ENCODE measurements around the gene FNDC3B. TPM values are rescaled to one million over a fixed set of nuclear protein-coding genes. Genes with fewer than 3 reads are reported as not detected.
A peak's percentile ranks its signal among the peaks of the same experiment; 100 is the strongest.

Gene FNDC3B
- total and polyA plus RNA-seq, 9 of the 15 experiments (the other 6 are each of a cell fraction or from before 2014, with no cell fraction given): 7.0 to 35.8 (median 16.2) TPM

- TF ChIP-seq REST (IDR thresholded peaks at IDR 0.05; ENCODE audit: borderline replicate concordance): no peak
- no peak for TF ChIP-seq REST (CRISPR knock-in tag; IDR thresholded peaks at IDR 0.05; ENCODE audit: low read depth)
- peak; percentile 64; the same call in 1 of the 2 replicates for TF ChIP-seq ZBTB40 (IDR thresholded peaks at IDR 0.05)
- TF ChIP-seq ZBTB40 (CRISPR knock-in tag; IDR thresholded peaks at IDR 0.05): no peak
- TF ChIP-seq GTF2A2 (tag; IDR thresholded peaks at IDR 0.05): no peak
- TF ChIP-seq ZNF583 (CRISPR knock-in tag; IDR thresholded peaks at IDR 0.05): no peak
- TF ChIP-seq CREM (IDR thresholded peaks at IDR 0.05; ENCODE audit: low read depth): no peak
- TF ChIP-seq STAT5B (CRISPR knock-in tag; IDR thresholded peaks at IDR 0.05): no peak
- no peak for TF ChIP-seq SP1 (CRISPR knock-in tag; IDR thresholded peaks at IDR 0.05)
Observed at GRCh38 chr3:172040981-172041963, 1.9 kb downstream of the FNDC3B start (continued).
